ENCODE measurements around the gene IGSF21. TPM values are rescaled to one million over a fixed set of nuclear protein-coding genes. Genes with fewer than 3 reads are reported as not detected.

The IGSF21 gene
- total RNA-seq, 1 donor from 2014 or later = 1.3 TPM

GRCh38 chr1:18154430-18155194 is 47.0 kb downstream of the IGSF21 start:
- Mint-ChIP-seq H3K9me3 (ENCODE audit: unreplicated experiment) (peaks cover 7% of the 10 kb centered on the region), H3K4me3 (ENCODE audit: unreplicated experiment) (no peak overlapping the region), H3K4me1 (ENCODE audit: low read depth, unreplicated experiment) (peaks cover 7% of the 10 kb centered on the region), H3K36me3 (ENCODE audit: unreplicated experiment) (no peaks in the 10 kb centered on the region), H3K27me3 (ENCODE audit: unreplicated experiment) (peaks cover 9% of the 10 kb centered on the region), H3K27ac (ENCODE audit: unreplicated experiment) (no peak overlapping the region)
- TF ChIP-seq CTCF (IDR thresholded peaks at IDR 0.05; ENCODE audit: partially characterized antibody, unreplicated experiment) = no peak
- no peak for DNase-seq

- Mint-ChIP-seq H3K27me3 (ENCODE audit: unreplicated experiment) (peaks cover 9% of the 10 kb centered on the region), H3K27ac (ENCODE audit: unreplicated experiment) (no peak overlapping the region), H3K9me3 (ENCODE audit: unreplicated experiment) (peaks cover 7% of the 10 kb centered on the region), H3K4me3 (ENCODE audit: unreplicated experiment) (no peak overlapping the region), H3K36me3 (ENCODE audit: unreplicated experiment) (no peaks in the 10 kb centered on the region), H3K4me1 (ENCODE audit: low read depth, unreplicated experiment) (peaks cover 7% of the 10 kb centered on the region)
- no peak for DNase-seq
- no peak for TF ChIP-seq CTCF (IDR thresholded peaks at IDR 0.05; ENCODE audit: partially characterized antibody, unreplicated experiment)
Measured at GRCh38 chr1:18155881-18156385, 48.3 kb downstream of the IGSF21 start.

- peaks cover 7% of the 10 kb centered on the region for H3K4me1 Mint-ChIP-seq (ENCODE audit: low read depth, unreplicated experiment)
- H3K4me3 Mint-ChIP-seq (ENCODE audit: unreplicated experiment) = no peak overlapping the region
- peaks cover 6% of the 10 kb centered on the region for H3K9me3 Mint-ChIP-seq (ENCODE audit: unreplicated experiment)
- DNase-seq = no peak
- H3K36me3 Mint-ChIP-seq (ENCODE audit: unreplicated experiment) = no peaks in the 10 kb centered on the region
- peaks cover 6% of the 10 kb centered on the region for H3K27me3 Mint-ChIP-seq (ENCODE audit: unreplicated experiment)
- TF ChIP-seq CTCF (IDR thresholded peaks at IDR 0.05; ENCODE audit: partially characterized antibody, unreplicated experiment) = no peak
- no peak overlapping the region for H3K27ac Mint-ChIP-seq (ENCODE audit: unreplicated experiment)
Measured at GRCh38 chr1:18157352-18157751, 49.8 kb downstream of the IGSF21 start.

GRCh38 chr1:18157968-18158367 is 50.4 kb downstream of the IGSF21 start:
- no peak overlapping the region for H3K4me3 Mint-ChIP-seq (ENCODE audit: unreplicated experiment)
- peak; percentile 24 for TF ChIP-seq CTCF (IDR thresholded peaks at IDR 0.05; ENCODE audit: partially characterized antibody, unreplicated experiment)
- H3K36me3 Mint-ChIP-seq (ENCODE audit: unreplicated experiment) = no peaks in the 10 kb centered on the region
- no peak for DNase-seq
- peaks cover 7% of the 10 kb centered on the region for H3K4me1 Mint-ChIP-seq (ENCODE audit: low read depth, unreplicated experiment)
- H3K27ac Mint-ChIP-seq (ENCODE audit: unreplicated experiment) = no peak overlapping the region
- peaks cover 7% of the 10 kb centered on the region for H3K27me3 Mint-ChIP-seq (ENCODE audit: unreplicated experiment)
- H3K9me3 Mint-ChIP-seq (ENCODE audit: unreplicated experiment) = peaks cover 6% of the 10 kb centered on the region

- Mint-ChIP-seq H3K4me3 (ENCODE audit: unreplicated experiment) (no peak overlapping the region), H3K27ac (ENCODE audit: unreplicated experiment) (no peak overlapping the region)
Measured at GRCh38 chr1:18158714-18159113, 51.1 kb downstream of the IGSF21 start.

More at GRCh38 chr1:18158714-18159113, 51.1 kb downstream of the IGSF21 start:
- Mint-ChIP-seq H3K36me3 (ENCODE audit: unreplicated experiment) (no peaks in the 10 kb centered on the region), H3K4me1 (ENCODE audit: low read depth, unreplicated experiment) (peaks cover 6% of the 10 kb centered on the region), H3K9me3 (ENCODE audit: unreplicated experiment) (peaks cover 6% of the 10 kb centered on the region), H3K27me3 (ENCODE audit: unreplicated experiment) (peaks cover 9% of the 10 kb centered on the region)
- no peak for TF ChIP-seq CTCF (IDR thresholded peaks at IDR 0.05; ENCODE audit: partially characterized antibody, unreplicated experiment)
- no peak for DNase-seq
